Mammary microvascular endothelial cell (primary cell): Measurements from ENCODE around the gene GKAP1. TPM values are rescaled to one million over a fixed set of nuclear protein-coding genes. Genes with fewer than 3 reads are reported as not detected.

ENCODE experiments used
- total RNA-seq: library from RNA; depleted of rRNA; stranded (reverse); fragments of >200 nt; gene quantifications from 2 replicates; pipeline ENCODE4 v1.2.3, GENCODE V29; 2015

Gene GKAP1
- total RNA-seq: 1.00 and 1.3 TPM in 2 replicates

GRCh38 chr9:83817356-83818278 lies at the start of gene GKAP1:
Gene GKAP1 (minus strand): TSS chr9:83817769. CDS start chr9:83806517, 11,252 bp downstream.

DNA sequence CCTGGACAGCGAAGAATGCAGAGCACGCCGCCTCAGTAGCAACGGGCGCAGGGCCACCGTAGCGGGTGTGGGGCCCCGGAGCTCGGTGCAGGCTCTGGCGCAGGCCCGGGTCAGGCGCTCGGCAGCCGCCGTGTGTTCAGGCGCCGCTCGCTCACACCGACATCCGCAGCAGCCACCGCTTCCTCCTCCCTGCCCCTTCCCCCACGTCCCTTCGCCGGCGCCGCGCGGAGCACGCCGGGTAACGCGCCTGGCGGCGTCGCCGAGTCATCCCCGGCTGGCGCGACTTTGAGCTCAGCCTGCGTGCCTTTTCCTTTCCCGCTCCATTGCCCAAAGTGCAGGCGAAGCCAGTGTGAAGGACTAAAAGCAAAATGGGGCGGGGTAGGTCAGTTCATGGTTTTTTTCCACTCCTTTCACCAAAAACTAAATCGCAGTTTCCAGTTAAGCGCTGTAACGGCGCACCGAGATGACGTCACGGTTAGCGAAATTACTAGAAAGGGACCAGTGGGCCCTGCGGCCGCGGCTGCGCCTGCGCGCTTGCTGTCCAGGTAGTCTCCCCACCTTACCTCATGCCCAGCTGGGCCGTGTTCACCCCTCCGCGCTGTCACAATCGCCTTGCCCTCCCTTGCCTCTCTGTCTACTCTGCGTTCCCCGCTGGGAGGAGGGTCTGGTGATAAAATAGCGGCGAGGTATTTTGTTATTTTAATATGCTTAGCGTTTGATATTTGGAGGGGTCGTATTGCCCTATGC lies 109.6 kb downstream of the GKAP1 start, which contains the start of gene UBQLN1:
UBQLN1 (minus strand) TSS at position 191 of the 747 bp plus-strand sequence. CDS start 279 bp downstream, outside the sequence.

Other genes starting within 250 kb of the GKAP1 start
- 5.3 and 10.9 TPM in 2 replicates for gene IDNK, start 194.6 kb downstream of the GKAP1 start, total RNA-seq
- 105 and 107 TPM in 2 replicates for gene UBQLN1, start 109.8 kb downstream of the GKAP1 start, total RNA-seq
- gene KIF27, start 103.7 kb upstream of the GKAP1 start, total RNA-seq: 0.73 and 0.79 TPM in 2 replicates
- 638 and 652 TPM in 2 replicates for gene HNRNPK, start 162.4 kb upstream of the GKAP1 start, total RNA-seq
- 4.9 and 5.7 TPM in 2 replicates for gene RMI1, start 163.0 kb upstream of the GKAP1 start, total RNA-seq